VCaP (cell line): Measurements from ENCODE around the gene BAD.

ENCODE experiments used
- H3K27ac ChIP-seq: fragments of 450-650 bp; 2 replicates; pipeline ENCODE4 v1.5.1; 2017
- TF ChIP-seq, protein P1 (sequence below): fragments of 450-650 bp; conservative IDR thresholded peaks from 2 replicates; pipeline ENCODE4 v1.5.1; 2017; ENCODE audit warnings: mild to moderate bottlenecking, moderate library complexity

Gene BAD

DNA sequence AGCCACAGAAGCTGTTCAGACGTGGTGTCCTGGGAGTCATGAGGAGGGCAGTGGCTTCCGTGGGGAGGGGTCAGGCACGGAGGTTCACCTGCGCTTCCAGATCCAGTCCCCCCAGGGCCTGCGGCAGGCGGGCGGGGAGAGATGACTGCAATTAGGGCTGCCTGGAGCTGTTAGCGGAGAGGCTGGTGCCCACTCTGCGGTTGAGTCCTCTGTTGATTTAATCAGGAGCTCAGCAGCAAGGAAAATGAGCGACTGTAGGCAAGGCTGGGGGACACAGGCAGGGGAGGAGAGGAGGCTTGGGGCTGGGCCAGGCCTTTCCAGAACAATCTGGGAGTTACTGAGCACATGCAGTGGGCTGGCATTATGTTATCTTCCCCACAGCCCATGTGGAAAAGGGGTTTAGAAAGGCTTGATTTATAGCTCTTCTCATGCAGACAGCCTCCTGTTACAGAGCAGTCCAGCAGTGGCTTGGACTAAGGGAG is 20.1 kb downstream of the BAD start:
- TF ChIP-seq, protein P1, sequence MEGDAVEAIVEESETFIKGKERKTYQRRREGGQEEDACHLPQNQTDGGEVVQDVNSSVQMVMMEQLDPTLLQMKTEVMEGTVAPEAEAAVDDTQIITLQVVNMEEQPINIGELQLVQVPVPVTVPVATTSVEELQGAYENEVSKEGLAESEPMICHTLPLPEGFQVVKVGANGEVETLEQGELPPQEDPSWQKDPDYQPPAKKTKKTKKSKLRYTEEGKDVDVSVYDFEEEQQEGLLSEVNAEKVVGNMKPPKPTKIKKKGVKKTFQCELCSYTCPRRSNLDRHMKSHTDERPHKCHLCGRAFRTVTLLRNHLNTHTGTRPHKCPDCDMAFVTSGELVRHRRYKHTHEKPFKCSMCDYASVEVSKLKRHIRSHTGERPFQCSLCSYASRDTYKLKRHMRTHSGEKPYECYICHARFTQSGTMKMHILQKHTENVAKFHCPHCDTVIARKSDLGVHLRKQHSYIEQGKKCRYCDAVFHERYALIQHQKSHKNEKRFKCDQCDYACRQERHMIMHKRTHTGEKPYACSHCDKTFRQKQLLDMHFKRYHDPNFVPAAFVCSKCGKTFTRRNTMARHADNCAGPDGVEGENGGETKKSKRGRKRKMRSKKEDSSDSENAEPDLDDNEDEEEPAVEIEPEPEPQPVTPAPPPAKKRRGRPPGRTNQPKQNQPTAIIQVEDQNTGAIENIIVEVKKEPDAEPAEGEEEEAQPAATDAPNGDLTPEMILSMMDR: no peak
- H3K27ac ChIP-seq: peak overlapping the region; percentile 100

GRCh38 chr11:64263947-64264317 is 20.5 kb downstream of the BAD start:
- TF ChIP-seq, protein P1: no peak

GRCh38 chr11:64263021-64263946 is 21.2 kb downstream of the BAD start:
- H3K27ac ChIP-seq: peak overlapping the region; percentile 100; the same call in 1 of the 2 replicates
- TF ChIP-seq, protein P1: peak; percentile 56

More at GRCh38 chr11:64263947-64264317, 20.5 kb downstream of the BAD start:
- H3K27ac ChIP-seq: peak overlapping the region; percentile 100; the same call in 1 of the 2 replicates

- no peak overlapping the region for H3K27ac ChIP-seq
- TF ChIP-seq, protein P1: no peak
Measured at GRCh38 chr11:64262271-64263002, 22.0 kb downstream of the BAD start.

- H3K27ac ChIP-seq: no peak overlapping the region
- TF ChIP-seq, protein P1: no peak
Measured at GRCh38 chr11:64261556-64262080, 22.8 kb downstream of the BAD start.

DNA sequence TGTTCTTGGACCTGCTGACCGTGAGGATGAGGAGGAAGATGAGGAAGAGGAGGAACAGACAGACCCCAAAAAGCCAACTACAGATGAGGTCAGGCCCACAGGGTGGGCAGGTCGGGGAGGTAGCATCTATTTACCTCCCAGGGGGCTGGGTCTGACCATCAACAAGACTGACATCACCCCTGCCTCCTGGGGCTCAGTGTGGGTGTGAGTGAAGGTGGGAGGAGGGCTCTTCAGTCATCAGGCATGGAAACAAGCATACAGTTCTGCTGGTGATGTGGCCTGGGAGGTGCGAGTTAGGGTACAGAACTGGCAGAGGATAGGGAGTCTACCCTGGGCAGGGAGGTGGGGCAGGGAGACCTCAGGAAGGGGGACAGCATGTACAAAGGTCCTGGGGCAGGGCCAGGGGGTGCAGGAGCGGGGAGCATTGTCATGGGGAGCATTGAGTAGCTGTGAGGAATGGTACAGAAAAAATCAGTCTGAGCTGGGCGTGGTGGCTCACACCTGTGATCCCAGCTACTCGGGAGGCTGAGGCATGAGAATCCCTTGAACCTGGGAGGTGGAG is 24.2 kb downstream of the BAD start:
- TF ChIP-seq, protein P1: no peak

More for the DNA sequence above, 24.2 kb downstream of the BAD start:
- no peak overlapping the region for H3K27ac ChIP-seq
